ENCODE data around the gene KCNH2. TPM values are rescaled to one million over a fixed set of nuclear protein-coding genes. Genes with fewer than 3 reads are reported as not detected.

KCNH2 gene
- total and polyA plus RNA-seq, 8 donors: 1.4 to 27.9 (median 3.9) TPM

- no peaks in the 10 kb centered on the region for H3K27me3 ChIP-seq
- H3K27ac ChIP-seq: no peak overlapping the region
- TF ChIP-seq CTCF (IDR thresholded peaks at IDR 0.05): no peak
- H3K9me3 ChIP-seq: no peaks in the 10 kb centered on the region
- DNase-seq: peak in 1 of 6 donors; percentile 52
- H3K36me3 ChIP-seq: no peaks in the 10 kb centered on the region
- WGBS, 2 donors: 90 to 91% methylated on average over 11 to 16 of the region's 16 CpGs
- no peak for FAIRE-seq
- intact Hi-C loops (cut with DNase I): no loop called here
- ATAC-seq: no peak
- H3K4me3 ChIP-seq: no peak overlapping the region
- H3K4me1 ChIP-seq: no peaks in the 10 kb centered on the region
Measured at GRCh38 chr7:150951181-150951520, 27.0 kb downstream of the KCNH2 start.

- TF ChIP-seq CTCF (IDR thresholded peaks at IDR 0.05): no peak
- H3K27me3 ChIP-seq: no peaks in the 10 kb centered on the region
- H3K36me3 ChIP-seq: no peaks in the 10 kb centered on the region
- no peak for ATAC-seq
- H3K9me3 ChIP-seq: no peaks in the 10 kb centered on the region
- DNase-seq: peak in 2 of 6 donors; percentile 23 to 52
- no peak for FAIRE-seq
- H3K4me3 ChIP-seq: no peak overlapping the region
- WGBS, 2 donors: 88% methylated on average over 27 of the region's 27 CpGs
- no peaks in the 10 kb centered on the region for H3K4me1 ChIP-seq
- H3K27ac ChIP-seq: no peak overlapping the region
- intact Hi-C loops (cut with DNase I): no loop called here
Measured at GRCh38 chr7:150950496-150951180, 27.5 kb downstream of the KCNH2 start.

DNA sequence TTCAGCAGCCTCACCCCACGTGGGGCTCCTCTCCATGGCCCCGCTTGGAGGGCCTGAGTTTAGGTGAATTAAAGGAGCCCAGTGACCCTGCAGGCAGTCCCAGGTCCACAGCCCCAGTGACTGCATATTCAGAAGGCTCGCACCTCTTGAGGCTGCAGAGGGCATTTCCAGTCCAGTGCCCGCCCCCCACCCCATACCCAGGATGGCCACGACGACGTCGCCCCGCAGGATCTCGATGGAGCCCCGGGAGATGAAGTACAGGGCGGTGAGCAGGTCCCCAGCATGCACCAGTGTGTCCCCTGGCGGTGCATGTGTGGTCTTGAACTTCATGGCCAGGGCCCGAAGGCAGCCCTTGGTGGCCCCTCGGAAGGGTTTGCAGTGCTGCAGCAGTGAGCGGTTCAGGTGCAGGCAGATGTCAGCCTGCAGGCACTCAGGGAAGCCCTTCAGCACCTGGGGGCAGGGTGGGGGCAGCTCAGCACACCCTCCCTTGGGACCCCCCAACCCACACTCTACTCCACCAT, 28.1 kb downstream of the KCNH2 start:
- Histone ChIP-seq H3K27ac (no peak overlapping the region), H3K36me3 (no peaks in the 10 kb centered on the region), H3K27me3 (no peaks in the 10 kb centered on the region), H3K4me1 (no peaks in the 10 kb centered on the region), H3K9me3 (no peaks in the 10 kb centered on the region), H3K4me3 (no peak overlapping the region)
- DNase-seq: peak in 1 of 6 donors; percentile 60
- FAIRE-seq: no peak
- WGBS, 2 donors: 80 to 87% methylated on average over 16 of the region's 16 CpGs
- no peak for TF ChIP-seq CTCF (IDR thresholded peaks at IDR 0.05)
- intact Hi-C loops (cut with DNase I): no loop called here
- no peak for ATAC-seq

DNA sequence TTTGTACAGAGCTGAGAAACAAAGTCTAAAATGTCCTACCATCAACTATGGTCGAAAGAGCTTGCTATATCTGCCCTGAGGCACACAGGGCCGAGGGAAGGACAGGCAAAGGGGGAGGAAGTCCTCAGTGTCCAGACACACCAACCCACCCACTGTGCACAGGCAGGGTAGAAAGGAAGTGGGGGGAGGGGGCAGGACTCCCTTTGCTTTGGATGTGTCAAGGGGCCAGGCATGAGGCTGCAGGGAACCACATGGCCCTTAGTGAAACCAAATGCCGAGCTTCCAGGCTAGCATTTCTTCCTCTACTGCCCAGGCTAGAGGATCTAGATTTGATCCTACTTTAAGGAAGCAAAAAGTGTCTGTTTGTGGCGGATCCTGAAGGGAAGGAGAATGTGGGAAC, 28.6 kb downstream of the KCNH2 start:
- Histone ChIP-seq H3K27ac (no peak overlapping the region), H3K4me1 (no peaks in the 10 kb centered on the region), H3K36me3 (no peaks in the 10 kb centered on the region), H3K27me3 (no peaks in the 10 kb centered on the region), H3K4me3 (no peak overlapping the region), H3K9me3 (no peaks in the 10 kb centered on the region)
- intact Hi-C loops (cut with DNase I): no loop called here
- no peak for FAIRE-seq
- DNase-seq: peak in 2 of 6 donors; percentile 2 to 17
- WGBS, 2 donors: 77 to 82% methylated on average over 4 of the region's 4 CpGs
- no peak for ATAC-seq
- no peak for TF ChIP-seq CTCF (IDR thresholded peaks at IDR 0.05)

DNA sequence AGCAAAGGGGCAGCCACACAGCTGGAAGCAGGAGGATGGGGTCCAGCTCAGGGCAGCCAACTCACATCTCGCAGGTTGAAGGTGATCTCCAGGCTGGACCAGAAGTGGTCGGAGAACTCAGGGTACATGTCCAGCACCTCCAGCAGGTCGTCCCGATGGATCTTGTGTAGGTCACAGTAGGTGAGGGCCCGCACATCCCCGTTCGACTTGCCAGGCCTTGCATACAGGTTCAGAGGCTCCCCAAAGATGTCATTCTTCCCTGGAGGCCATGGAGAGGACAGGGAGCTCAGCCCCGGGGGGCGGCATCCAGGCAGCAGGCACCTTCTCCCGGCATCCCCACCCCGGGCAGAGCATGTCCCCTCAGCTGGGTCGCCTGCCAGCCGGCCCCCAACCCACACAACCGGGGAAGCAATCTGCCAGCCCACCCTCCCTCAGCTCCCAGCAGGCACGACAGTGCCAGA, 29.3 kb downstream of the KCNH2 start:
- Histone ChIP-seq H3K4me1 (no peaks in the 10 kb centered on the region), H3K27me3 (no peaks in the 10 kb centered on the region), H3K4me3 (no peak overlapping the region), H3K9me3 (no peaks in the 10 kb centered on the region), H3K27ac (no peak overlapping the region), H3K36me3 (no peaks in the 10 kb centered on the region)
- no peak for FAIRE-seq
- WGBS, 2 donors: 69 to 77% methylated on average over 15 of the region's 15 CpGs
- peak in 3 of 6 donors; percentile 7 to 57 (median 51) for DNase-seq
- intact Hi-C loops (cut with DNase I): no loop called here
- ATAC-seq: no peak
- TF ChIP-seq CTCF (IDR thresholded peaks at IDR 0.05): no peak

Measured in pancreas (tissue), 10 donors.